Stimulated activated CD8-positive, alpha-beta memory T cell treated with anti-CD3 and anti-CD28 coated beads, Interleukin-4, amount 100 ng/mL, for 1 hour (primary cell): ENCODE measurements around the gene C1orf122.
"Not testable (repeated sequence)": the region's sequence is repeated elsewhere in the genome, so short reads cannot be mapped to it uniquely, and the experiment has no call there.

ENCODE experiments used
- DNase-seq, 2 donors: peaks; one replicate each; pipeline ENCODE4 v3.0.0-alpha.2; 2020; ENCODE audit warnings: low read depth in 2 of 2, low spot score in 1 of 2

Gene C1orf122

GRCh38 chr1:37807555-37808368 is at the start of gene C1orf122, which contains the start of gene YRDC:
TSS of gene C1orf122 (plus strand) at chr1:37807790. CDS start at chr1:37808405, 615 bp downstream.
TSS of gene YRDC (minus strand) at chr1:37808208. CDS start at chr1:37808180, 28 bp downstream.
- peak; percentile 85 for DNase-seq

- DNase-seq = no peak
Observed at GRCh38 chr1:37759451-37759850, 48.1 kb upstream of the C1orf122 start.

GRCh38 chr1:37761416-37762095 is 46.0 kb upstream of the C1orf122 start:
- DNase-seq = no peak

- DNase-seq = no peak
Observed at GRCh38 chr1:37762516-37762915, 45.1 kb upstream of the C1orf122 start.

- DNase-seq = no peak
Observed at GRCh38 chr1:37763791-37764413, 43.7 kb upstream of the C1orf122 start.

- DNase-seq = no peak
Observed at GRCh38 chr1:37764414-37764825, 43.2 kb upstream of the C1orf122 start.

- no peak for DNase-seq
Observed at GRCh38 chr1:37764888-37765441, 42.6 kb upstream of the C1orf122 start, which contains the start of gene EPHA10. TSS of gene EPHA10 (minus strand) at chr1:37765120. CDS start at chr1:37765066, 54 bp downstream.

GRCh38 chr1:37765916-37766664 is 41.5 kb upstream of the C1orf122 start:
- no peak for DNase-seq

- DNase-seq = no peak
Observed at GRCh38 chr1:37767488-37767887, 40.1 kb upstream of the C1orf122 start.

- DNase-seq = not testable (repeated sequence)
Observed at GRCh38 chr1:37771440-37771839, 36.1 kb upstream of the C1orf122 start.

GRCh38 chr1:37776946-37777516 is 30.6 kb upstream of the C1orf122 start:
- DNase-seq = no peak

GRCh38 chr1:37778654-37779053 is 28.9 kb upstream of the C1orf122 start:
- DNase-seq = no peak

GRCh38 chr1:37782491-37782890 is 25.1 kb upstream of the C1orf122 start:
- no peak for DNase-seq

- DNase-seq = no peak
Observed at GRCh38 chr1:37792943-37793686, 14.5 kb upstream of the C1orf122 start.

- DNase-seq = no peak
Observed at GRCh38 chr1:37793773-37794371, 13.7 kb upstream of the C1orf122 start, which contains the start of gene MANEAL. TSS of gene MANEAL (plus strand) at chr1:37793847. CDS start at chr1:37794183, 336 bp downstream.

- no peak for DNase-seq
Observed at GRCh38 chr1:37794372-37795339, 12.9 kb upstream of the C1orf122 start.

- no peak for DNase-seq
Observed at GRCh38 chr1:37795340-37796125, 12.1 kb upstream of the C1orf122 start.
